Measurements from ENCODE around the gene GIGYF2.

The GIGYF2 gene

DNA sequence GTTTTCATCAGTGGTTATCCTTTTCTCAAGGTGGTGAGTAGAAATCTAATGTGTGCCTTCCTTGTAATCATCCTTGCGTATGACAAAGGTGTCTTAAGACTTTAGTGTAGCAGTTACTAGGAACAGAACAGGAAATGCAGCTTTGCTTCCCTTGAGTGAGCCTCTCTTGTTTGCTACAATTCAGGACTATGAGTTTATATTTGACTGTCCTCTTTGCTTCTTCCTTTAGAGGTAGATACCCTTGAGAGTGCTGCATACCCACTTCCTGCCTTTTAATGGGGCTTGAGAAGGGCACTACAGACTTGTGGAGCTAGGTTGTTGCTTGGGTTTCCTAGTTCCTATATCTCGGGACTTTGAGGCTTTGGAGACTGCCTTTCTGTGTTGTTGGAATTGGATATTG, 75.4 kb downstream of the GIGYF2 start:
- no peaks in the 10 kb centered on the region for H3K9me3 ChIP-seq (ENCODE audit: insufficient read depth, low read length)
- H3K9ac ChIP-seq (ENCODE audit: low read length): no peak overlapping the region
- H3K4me1 ChIP-seq (ENCODE audit: low read length): peaks cover 24% of the 10 kb centered on the region
- H3K27me3 ChIP-seq (ENCODE audit: low read depth, low read length): no peaks in the 10 kb centered on the region
- peaks cover 18% of the 10 kb centered on the region for H3K36me3 ChIP-seq (replicated peaks; ENCODE audit: low read depth, low read length)
- H3K4me2 ChIP-seq (ENCODE audit: low read length): peak overlapping the region; percentile 24
- H3K79me2 ChIP-seq (ENCODE audit: low read length): no peaks in the 10 kb centered on the region; the same call in 1 of the 2 replicates
- no peaks in the 10 kb centered on the region for H4K20me1 ChIP-seq (ENCODE audit: insufficient read depth, low read length)
- no peak overlapping the region for H3K4me3 ChIP-seq (ENCODE audit: low read length)
- no peak overlapping the region for H2AFZ ChIP-seq (ENCODE audit: low read depth, low read length)
- H3K27ac ChIP-seq (ENCODE audit: low read length): peak overlapping the region; percentile 27; the same call in 1 of the 2 replicates
- TF ChIP-seq EZH2phosphoT487 (IDR thresholded peaks at IDR 0.05; ENCODE audit: low read depth): no peak
- TF ChIP-seq, protein P1, sequence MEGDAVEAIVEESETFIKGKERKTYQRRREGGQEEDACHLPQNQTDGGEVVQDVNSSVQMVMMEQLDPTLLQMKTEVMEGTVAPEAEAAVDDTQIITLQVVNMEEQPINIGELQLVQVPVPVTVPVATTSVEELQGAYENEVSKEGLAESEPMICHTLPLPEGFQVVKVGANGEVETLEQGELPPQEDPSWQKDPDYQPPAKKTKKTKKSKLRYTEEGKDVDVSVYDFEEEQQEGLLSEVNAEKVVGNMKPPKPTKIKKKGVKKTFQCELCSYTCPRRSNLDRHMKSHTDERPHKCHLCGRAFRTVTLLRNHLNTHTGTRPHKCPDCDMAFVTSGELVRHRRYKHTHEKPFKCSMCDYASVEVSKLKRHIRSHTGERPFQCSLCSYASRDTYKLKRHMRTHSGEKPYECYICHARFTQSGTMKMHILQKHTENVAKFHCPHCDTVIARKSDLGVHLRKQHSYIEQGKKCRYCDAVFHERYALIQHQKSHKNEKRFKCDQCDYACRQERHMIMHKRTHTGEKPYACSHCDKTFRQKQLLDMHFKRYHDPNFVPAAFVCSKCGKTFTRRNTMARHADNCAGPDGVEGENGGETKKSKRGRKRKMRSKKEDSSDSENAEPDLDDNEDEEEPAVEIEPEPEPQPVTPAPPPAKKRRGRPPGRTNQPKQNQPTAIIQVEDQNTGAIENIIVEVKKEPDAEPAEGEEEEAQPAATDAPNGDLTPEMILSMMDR (IDR thresholded peaks at IDR 0.05; ENCODE audit: low read depth, low read length): no peak

DNA sequence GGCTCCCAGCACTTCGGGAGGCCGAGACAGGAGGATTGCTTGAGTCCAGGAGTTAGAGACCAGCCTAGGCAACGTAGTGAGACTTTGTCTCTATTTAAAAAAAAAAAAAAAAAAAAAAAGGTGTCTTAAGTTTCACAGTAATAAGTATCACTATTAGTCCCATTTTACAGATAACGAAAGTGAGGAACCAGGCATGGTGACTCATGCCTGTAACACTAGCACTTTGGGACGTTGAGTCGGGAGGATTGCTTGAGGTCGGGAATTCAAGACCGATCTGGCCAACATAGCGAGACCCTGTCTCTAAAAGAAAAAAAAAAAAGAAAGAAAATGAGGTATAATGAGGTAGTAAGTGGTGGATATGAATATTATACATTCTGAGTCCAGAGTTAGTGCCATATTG, 76.7 kb downstream of the GIGYF2 start:
- H3K9ac ChIP-seq (ENCODE audit: low read length): no peak overlapping the region
- no peaks in the 10 kb centered on the region; the same call in 1 of the 2 replicates for H3K79me2 ChIP-seq (ENCODE audit: low read length)
- TF ChIP-seq EZH2phosphoT487 (IDR thresholded peaks at IDR 0.05; ENCODE audit: low read depth): no peak
- TF ChIP-seq, protein P1 (IDR thresholded peaks at IDR 0.05; ENCODE audit: low read depth, low read length): no peak
- H2AFZ ChIP-seq (ENCODE audit: low read depth, low read length): no peak overlapping the region
- H3K4me2 ChIP-seq (ENCODE audit: low read length): no peak overlapping the region
- H3K27me3 ChIP-seq (ENCODE audit: low read depth, low read length): no peaks in the 10 kb centered on the region
- H3K36me3 ChIP-seq (replicated peaks; ENCODE audit: low read depth, low read length): peaks cover 16% of the 10 kb centered on the region
- no peak overlapping the region for H3K27ac ChIP-seq (ENCODE audit: low read length)
- no peak overlapping the region for H3K4me3 ChIP-seq (ENCODE audit: low read length)
- H3K4me1 ChIP-seq (ENCODE audit: low read length): peaks cover 24% of the 10 kb centered on the region
- H4K20me1 ChIP-seq (ENCODE audit: insufficient read depth, low read length): no peaks in the 10 kb centered on the region
- no peaks in the 10 kb centered on the region for H3K9me3 ChIP-seq (ENCODE audit: insufficient read depth, low read length)

DNA sequence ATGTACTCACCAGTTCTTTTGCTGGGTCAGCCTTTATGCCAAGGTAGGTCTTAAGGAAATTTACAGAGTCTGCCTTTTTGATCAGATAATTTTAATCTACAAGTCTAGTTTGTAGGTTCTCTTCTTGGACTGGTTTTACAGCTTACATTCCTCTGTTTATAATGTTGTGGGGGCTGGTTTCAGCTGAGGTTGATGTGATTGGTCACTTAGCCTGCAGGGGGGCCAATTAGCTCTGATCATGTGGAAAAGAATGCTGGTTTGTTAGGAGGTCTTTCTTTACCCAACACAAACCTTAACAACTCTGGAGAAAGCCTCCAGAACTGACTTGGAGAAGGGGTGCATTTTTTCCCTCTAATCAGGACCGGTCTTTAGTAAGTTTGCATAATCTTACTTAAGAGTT, 79.3 kb downstream of the GIGYF2 start, which contains the start of gene KCNJ13:
KCNJ13 (minus strand) TSS at position 131 of the 400 bp plus-strand sequence. CDS start 5,203 bp downstream, outside the sequence.
- TF ChIP-seq, protein P1 (IDR thresholded peaks at IDR 0.05; ENCODE audit: low read depth, low read length): no peak
- no peak for TF ChIP-seq EZH2phosphoT487 (IDR thresholded peaks at IDR 0.05; ENCODE audit: low read depth)
- no peak within 1 kb of the TSS for H3K4me3 ChIP-seq (ENCODE audit: low read length)
- H3K4me2 ChIP-seq (ENCODE audit: low read length): no peak within 1 kb of the TSS
- no peaks in the 10 kb centered on the region for H3K9me3 ChIP-seq (ENCODE audit: insufficient read depth, low read length)
- H3K79me2 ChIP-seq (ENCODE audit: low read length): no peaks in the 10 kb centered on the region; the same call in 1 of the 2 replicates
- no peak within 1 kb of the TSS for H3K9ac ChIP-seq (ENCODE audit: low read length)
- H4K20me1 ChIP-seq (ENCODE audit: insufficient read depth, low read length): no peaks in the 10 kb centered on the region
- no peaks in the 10 kb centered on the region for H3K27me3 ChIP-seq (ENCODE audit: low read depth, low read length)
- H3K4me1 ChIP-seq (ENCODE audit: low read length): peaks cover 26% of the 10 kb centered on the region
- peaks cover 9% of the 10 kb centered on the region for H3K36me3 ChIP-seq (replicated peaks; ENCODE audit: low read depth, low read length)
- H3K27ac ChIP-seq (ENCODE audit: low read length): no peak within 1 kb of the TSS
- H2AFZ ChIP-seq (ENCODE audit: low read depth, low read length): no peak within 1 kb of the TSS

DNA sequence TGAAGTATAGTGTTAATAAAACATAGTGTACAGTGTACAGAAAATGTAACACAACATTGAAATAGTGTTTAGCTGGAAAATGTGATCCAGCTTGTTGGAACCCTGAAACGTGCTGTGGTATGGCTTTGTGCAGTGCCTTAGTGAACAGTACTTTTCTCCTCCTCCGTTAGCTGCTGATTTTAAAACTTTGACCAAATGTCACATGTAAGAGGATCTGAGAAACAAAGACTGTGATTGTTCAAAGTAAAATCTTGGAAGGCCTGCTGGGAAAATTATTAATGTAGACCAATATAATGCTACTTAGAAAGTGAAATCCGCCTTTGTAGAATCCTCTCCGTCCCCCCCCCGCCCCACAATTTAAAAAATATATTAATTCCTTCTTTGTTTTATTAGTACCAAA, 80.1 kb downstream of the GIGYF2 start:
- H3K4me1 ChIP-seq (ENCODE audit: low read length): peaks cover 30% of the 10 kb centered on the region
- H3K9me3 ChIP-seq (ENCODE audit: insufficient read depth, low read length): no peaks in the 10 kb centered on the region
- no peaks in the 10 kb centered on the region for H3K27me3 ChIP-seq (ENCODE audit: low read depth, low read length)
- H3K4me2 ChIP-seq (ENCODE audit: low read length): no peak overlapping the region
- no peak overlapping the region for H3K27ac ChIP-seq (ENCODE audit: low read length)
- H2AFZ ChIP-seq (ENCODE audit: low read depth, low read length): no peak overlapping the region
- no peak overlapping the region for H3K4me3 ChIP-seq (ENCODE audit: low read length)
- no peak overlapping the region for H3K9ac ChIP-seq (ENCODE audit: low read length)
- H4K20me1 ChIP-seq (ENCODE audit: insufficient read depth, low read length): no peaks in the 10 kb centered on the region
- no peaks in the 10 kb centered on the region; the same call in 1 of the 2 replicates for H3K79me2 ChIP-seq (ENCODE audit: low read length)
- H3K36me3 ChIP-seq (replicated peaks; ENCODE audit: low read depth, low read length): peaks cover 10% of the 10 kb centered on the region
- TF ChIP-seq EZH2phosphoT487 (IDR thresholded peaks at IDR 0.05; ENCODE audit: low read depth): no peak
- TF ChIP-seq, protein P1 (IDR thresholded peaks at IDR 0.05; ENCODE audit: low read depth, low read length): no peak

All from OCI-LY3 (cell line).